ENCODE data around the gene INTS4.
"Not testable (repeated sequence)": the region's sequence is repeated elsewhere in the genome, so short reads cannot be mapped to it uniquely, and the experiment has no call there.

The INTS4 gene

DNA sequence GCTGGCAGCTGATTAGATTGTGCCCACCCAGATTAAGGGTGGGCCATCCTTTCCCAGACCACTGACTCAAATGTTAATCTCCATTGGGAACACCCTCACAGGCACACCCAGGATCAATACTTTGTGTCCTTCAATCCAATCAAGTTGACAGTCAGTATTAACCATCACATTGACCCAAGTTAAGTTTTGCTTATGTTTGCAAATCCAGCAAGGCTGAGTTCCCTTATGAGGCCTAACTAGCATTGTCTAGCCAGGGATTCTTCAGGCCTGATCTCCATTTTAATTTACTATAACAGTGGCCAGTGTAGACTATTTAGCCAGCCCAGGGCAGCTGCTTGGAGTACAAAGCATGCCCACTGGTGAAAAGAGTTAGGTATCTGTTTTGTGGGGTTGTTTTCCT is 30.9 kb upstream of the INTS4 start:
- no peak for DNase-seq (ENCODE audit: low read depth in 2 of 2)

DNA sequence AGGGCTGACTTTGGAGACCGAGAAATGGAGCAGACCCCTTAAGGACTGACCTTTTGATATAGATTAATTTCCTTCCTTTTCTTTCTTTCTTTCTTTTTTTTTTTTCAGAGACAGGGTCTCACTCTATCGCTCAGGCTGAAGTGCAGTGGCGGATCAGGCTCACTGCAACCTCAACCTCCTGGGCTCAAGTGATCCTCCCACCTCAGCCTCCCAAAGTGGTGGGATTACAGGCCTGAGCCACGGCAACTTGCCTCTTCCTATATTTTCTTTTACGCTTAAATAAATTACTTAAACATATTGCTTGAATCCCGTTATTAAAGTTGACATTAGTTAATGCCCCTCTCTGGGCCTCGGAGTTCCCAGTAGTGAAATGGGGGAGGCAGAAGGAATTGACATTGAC is 29.0 kb upstream of the INTS4 start:
- DNase-seq (ENCODE audit: low read depth in 2 of 2): no peak

DNA sequence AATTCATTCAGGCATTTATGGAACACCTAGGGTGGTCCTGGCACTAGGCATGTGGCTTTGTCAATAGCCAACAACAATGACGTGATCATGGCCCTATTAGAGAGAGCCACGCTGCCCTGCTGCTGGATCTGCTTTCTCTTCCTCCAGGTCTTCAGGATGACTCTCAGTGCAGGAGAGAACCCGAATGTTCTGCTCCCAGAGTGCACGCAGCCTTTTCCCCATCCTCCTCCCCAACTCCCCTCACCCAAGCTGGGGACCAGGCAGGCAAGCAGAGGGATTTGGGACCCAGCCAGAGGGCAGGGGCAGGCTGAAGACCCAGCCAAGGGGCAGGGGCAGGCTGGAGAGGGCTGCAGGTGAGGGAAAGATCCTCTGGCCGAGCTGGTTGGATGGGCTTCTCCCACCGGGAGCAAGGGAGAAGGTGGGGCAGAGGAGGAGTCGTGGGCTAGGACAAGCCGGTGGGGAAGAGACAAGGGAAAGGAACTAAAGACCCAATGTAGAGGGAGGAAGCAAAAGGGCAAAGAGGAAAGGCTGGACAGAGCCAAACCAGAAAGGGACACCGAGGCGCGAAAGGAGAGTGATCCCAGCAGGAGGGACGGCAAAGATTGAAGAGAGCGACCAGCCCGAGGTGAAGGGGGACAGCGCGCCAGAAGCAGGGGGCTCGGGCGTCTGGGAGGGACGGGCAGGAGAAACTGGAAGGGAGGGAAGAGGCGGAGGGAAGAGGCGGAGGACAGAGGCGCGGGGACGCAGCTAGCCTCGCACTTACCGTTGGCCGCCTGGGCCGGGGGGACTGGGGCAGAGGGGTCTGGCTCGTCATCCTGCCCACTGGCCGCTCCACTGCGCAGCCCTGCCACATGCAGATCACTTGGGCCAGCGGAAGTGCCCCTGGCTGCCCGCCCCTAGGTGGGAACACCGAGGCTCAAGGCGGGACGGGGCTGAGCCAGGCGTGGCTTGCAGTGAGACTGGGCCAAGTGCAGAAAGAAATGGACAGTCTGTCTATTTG is 28.2 kb upstream of the INTS4 start, which contains the start of gene KCTD14:
TSS of gene KCTD14 (minus strand) at position 880 of the 1,000 bp plus-strand sequence. CDS start at position 853, 27 bp downstream.
- no peak for DNase-seq (ENCODE audit: low read depth in 2 of 2)

DNA sequence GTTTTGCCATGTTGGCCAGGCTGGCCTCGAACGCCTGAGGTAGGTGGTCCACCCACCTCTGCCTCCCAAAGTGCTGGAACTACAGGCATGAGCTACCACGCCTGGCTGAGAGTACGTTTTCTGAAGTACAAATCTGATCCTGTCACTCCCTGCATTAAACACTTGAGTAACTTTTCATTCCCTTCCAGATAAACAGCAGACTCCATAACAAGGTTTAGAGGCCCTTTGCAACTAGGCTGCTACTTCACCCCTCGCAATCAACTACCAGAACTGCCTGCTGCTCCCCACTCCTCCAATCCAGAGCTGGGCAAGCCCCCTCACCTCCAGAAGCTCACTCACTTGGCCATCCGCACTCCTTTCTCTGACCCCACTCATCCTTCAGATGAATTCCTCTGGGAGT is 27.1 kb upstream of the INTS4 start:
- no peak for DNase-seq (ENCODE audit: low read depth in 2 of 2)

DNA sequence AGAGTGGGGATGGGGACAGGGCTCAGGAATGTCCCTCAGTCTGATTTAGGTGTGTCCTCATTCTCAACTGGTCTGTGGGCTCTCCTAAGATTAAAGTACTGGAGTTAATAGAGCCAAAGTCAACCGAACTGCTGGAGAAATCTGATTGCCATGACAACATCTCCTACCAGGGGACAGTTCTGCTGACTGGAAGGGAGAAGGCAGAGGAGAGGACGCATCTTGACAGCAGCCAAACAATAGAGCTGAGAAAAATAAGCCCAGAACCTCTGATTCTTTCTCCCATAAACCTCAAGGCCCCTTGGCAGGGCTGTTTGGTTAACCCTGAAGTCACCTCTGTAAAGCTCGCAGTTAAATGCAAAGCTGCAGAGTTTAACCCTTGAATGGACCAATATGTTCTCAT is 25.8 kb upstream of the INTS4 start:
- DNase-seq (ENCODE audit: low read depth in 2 of 2): no peak

DNA sequence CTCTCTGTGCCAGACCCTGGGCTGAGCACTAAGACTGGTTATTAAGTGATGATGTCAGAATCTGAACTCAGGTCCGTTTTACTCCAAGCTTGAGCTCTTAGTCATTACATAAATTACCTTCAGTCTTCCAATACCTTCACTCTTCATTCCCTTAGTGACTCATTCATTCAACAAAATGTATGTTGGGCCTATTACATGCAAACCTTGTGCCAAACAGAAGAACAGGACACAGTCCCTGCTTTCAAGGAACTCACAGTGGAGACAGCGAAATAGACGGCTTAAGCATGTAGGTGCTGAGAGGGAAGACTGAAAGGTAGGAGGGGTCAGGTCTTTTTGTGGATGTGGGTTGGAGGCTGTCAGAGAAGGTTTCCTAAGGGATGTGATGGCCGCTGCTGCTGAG is 25.3 kb upstream of the INTS4 start:
- DNase-seq (ENCODE audit: low read depth in 2 of 2): no peak

DNA sequence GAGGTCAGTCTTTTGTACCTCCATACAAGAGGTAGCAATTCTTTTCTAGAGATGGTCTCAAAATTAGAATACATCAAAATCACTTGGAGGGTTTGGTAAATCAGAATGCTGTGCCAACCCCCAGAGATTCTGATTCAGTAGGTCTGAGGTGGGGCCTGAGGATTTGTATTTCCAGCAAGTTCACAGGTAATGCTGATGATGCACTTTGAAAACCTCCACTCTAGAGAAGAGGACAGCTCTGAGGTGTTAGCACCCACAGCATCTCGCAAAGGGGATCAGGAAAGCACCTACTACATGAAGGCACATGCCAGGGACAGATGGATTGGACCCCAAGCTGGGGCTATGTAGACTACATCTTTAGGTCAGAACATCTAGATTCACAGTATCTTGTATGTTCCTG is 21.4 kb upstream of the INTS4 start:
- DNase-seq (ENCODE audit: low read depth in 2 of 2): no peak

DNA sequence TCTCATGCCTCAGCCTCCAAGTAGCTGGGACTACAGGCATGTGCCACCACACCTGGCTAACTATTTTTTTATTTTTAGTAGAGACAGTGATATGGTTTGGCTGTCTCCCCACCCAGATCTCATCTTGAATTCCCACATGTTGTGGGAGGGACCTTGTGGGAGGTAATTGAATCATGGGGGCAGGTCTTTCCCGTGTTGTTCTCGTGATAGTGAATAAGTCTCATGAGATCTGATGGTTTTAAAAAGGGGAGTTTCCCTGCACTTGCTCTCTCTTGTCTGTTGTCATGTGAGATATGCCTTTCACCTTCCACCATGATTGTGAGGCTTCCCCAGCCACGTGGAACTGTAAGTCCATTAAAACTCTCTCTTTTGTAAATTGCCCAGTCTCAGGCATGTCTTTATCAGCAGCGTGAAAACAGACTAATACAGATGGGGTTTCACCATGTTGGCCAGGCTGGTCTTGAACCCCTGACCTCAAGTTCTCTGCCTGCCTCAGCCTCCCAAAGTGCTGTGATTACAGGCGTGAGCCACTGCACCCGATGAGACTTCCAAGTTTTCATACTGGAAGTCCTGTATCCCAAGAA is 20.6 kb upstream of the INTS4 start:
- DNase-seq (ENCODE audit: low read depth in 2 of 2): not testable (repeated sequence)

DNA sequence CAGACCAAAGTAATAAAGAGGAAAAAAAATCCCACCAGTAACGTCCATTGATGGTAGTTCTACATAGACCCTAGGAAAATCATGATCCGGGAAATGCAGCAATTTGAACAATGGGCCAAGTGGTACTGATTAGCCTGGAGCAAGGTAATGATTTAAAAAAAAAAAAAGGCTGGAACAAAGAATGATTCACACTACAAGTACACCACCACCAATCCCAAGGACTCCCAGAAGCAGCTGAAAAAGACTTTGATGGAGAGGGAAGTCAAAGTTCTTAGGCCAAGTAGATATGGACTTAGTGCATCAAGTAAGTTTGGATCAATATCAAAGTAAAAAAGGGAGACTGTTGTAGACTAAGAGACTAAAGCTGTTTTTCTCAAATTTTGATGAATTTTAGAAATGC is 16.8 kb upstream of the INTS4 start:
- DNase-seq (ENCODE audit: low read depth in 2 of 2): no peak

DNA sequence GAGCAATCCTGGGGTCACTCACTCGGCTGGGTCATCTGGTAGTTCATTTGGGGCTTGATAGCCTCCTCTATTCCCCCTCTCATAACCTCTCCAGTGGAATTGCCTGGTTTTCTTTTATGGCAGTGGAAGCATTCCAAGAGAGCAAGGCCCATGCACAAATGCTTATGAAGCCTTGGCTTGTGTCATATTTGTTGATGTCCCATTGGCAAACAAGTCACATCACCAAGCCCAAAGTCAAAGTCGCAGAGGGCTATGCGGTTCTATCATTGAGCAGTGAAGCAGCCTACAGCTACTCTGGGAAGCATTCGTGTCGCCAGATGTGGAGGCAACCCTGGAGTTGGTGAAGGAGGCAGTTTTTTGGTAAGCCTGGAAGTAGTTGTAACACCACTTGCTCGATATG is 16.3 kb upstream of the INTS4 start:
- no peak for DNase-seq (ENCODE audit: low read depth in 2 of 2)

DNA sequence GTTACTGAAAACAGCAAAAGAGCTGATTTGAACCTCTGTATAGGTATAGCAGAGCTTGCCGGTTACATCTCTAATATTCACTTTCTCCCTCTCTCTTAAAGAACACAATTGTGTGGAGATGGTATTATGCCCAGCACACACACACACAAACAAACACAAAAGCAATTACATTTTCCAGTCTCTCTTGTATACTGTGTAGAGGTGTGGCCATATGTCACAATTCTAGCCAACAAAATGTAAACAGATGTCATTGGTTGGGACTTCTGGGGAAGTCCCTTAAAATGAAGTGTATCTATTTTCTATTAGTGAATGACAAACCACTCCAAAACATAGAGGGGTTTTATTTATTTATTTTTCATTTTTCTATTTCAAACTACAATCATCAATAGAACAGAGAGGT is 15.8 kb upstream of the INTS4 start:
- no peak for DNase-seq (ENCODE audit: low read depth in 2 of 2)

DNA sequence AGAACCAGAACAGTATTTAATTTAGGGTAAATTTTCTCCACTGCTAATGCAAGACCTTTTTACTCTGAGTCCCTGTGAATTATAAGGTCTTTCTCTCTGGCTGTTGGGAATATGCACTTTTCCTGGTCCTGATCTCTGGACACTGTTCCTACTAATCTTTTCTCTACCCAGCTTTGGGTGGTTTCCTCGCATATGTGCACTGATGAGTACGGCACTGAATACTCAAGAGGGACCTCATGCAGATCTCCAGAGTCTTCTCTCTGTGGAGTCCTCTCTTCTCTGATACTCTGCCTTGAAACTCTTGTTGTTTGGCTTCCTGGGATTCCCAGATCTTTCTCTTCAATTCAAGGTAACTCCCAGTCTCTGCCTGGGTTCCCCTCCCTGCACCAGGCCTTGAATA is 14.6 kb upstream of the INTS4 start:
- DNase-seq (ENCODE audit: low read depth in 2 of 2): no peak

DNA sequence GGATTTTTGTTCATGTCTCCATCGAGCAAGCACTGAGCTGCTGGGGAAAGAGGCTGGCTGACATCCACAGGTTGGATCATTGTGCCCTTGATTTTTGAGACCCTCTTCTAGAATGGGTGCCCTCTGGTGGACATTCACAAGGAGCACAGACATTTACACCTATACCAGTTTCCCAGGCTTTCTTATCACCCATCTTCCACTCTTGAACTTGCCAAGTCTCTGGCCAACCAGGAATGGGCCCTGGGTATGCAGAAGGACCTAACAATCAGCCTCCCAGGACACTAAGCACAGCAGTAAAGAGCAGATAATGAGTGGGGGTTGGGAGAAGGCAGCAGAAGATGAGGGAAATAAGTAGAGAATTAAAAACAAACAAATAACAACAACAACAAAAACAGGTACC is 5.7 kb upstream of the INTS4 start:
- DNase-seq (ENCODE audit: low read depth in 2 of 2): no peak

DNA sequence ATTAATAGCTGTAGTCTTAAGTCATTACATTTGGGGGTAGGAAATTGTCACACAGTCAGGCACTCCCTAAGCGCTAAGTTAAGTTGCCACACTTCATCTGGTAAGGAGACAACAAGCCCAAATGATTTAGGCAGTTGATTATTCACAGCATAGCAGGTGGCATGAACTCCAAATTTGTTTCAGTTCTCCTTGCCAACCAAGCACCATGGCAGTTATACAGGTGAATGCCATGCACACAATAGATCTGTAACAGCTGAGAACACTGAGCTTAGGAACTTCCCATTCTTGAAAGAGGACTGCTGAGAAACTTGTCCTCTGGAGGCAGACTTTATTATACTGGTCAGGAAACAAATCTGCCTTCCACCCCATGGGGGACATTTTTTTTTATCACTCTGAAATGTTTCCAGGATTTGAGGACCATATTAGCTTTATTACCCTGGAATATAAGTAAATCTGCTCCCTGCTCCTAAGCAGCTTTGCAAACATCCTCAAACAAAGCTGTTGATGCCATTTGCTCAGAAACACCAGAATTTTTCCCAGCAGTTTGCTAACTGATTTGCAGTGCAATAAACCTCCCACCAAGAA is 5.1 kb upstream of the INTS4 start:
- no peak for DNase-seq (ENCODE audit: low read depth in 2 of 2)

DNA sequence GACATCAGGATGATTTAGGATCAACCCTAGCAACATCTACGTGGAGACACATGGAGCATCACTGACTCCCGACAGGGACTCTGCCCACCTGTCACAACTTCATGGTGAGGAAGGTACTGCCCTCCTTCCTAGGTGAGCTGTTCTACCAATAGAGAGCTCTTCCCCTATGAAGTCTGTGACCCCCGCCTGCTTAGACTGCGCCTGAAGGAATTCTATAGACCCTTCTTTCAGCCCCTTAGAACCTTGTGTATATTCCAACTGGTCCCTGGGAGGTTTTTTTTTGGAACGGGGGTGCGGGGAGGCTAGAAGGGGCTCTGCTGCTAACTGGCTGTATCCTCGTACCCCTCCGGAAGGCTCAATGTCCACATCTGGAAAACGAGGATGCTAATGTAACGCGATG is 566 bp downstream of the INTS4 start:
- DNase-seq (ENCODE audit: low read depth in 2 of 2): no peak

DNA sequence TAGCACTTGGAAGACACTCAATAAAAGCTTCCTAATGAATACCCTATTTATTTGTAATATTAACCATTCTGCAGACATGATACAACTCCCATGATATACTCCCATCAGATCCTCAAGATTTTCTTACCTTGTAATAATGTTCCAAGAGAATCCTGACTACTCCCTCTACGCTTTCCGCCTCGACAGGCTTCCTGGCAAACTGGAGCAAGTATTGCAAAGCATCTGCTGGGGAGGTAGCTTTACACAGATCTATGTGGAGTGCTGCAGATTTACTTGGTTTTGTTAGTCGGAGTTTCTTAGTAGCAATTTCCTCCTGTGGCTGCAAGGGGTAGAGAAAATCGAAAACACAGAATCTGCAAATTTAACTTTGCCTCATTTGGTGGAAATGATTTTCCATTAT is 3.5 kb downstream of the INTS4 start:
- no peak for DNase-seq (ENCODE audit: low read depth in 2 of 2)

DNA sequence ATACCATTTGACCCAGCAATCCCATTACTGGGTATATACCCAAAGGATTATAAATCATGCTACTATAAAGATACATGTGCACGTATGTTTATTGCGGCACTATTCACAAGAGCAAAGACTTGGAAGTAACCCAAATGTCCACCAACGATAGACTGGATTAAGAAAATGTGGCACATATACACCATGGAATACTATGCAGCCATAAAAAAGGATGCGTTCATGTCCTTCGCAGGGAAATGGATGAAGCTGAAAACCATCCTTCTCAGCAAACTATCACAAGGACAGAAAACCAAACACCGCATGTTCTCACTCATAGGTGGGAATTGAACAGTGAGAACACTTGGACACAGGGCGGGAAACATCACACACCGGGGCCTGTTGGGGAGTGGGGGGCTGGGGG is 8.0 kb downstream of the INTS4 start:
- not testable (repeated sequence) for DNase-seq (ENCODE audit: low read depth in 2 of 2)

DNA sequence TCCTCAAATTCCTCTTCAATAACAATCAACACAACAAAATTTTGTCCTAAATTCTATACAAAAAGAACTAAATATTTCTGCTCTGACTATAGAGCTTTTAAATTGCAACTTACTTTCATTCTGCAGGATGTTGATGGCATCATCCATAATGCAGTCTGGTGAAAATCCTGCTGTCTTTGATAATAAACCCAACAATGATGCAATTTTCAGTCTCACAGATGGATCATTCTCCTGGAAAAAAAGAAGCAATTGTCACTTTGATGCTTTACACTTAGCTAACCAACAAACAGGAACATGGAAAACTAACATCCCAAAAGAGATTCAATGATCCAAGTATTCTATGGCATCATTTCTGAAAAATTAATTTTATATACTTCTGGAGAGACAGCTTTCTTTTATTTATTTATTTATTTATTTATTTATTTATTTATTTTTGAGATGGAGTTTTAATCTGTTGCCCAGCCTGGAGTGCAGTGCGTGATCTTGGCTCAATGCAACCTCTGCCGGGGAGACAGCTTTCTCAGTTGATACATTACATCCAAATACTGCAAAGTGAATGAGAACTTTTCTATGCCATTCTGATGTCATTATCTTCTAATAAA is 13.0 kb downstream of the INTS4 start:
- no peak for DNase-seq (ENCODE audit: low read depth in 2 of 2)

DNA sequence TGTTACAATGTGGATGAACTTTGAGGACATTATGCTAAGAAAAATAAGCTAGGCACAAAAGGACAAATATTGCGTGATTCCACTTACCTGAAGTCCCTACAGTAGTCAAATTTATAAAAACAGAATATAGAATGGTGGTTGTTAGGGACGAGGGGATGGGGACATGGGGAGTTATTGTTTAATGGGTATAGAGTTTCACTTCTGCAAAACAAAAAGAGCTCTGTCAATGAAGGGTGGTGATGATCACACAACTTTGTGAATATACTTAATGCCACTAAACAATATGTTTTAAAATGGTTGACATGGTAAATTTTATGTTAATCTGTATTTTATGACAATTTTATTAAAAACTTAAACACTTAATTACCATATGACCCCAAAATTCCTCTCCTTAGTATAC is 26.1 kb downstream of the INTS4 start:
- no peak for DNase-seq (ENCODE audit: low read depth in 2 of 2)

DNA sequence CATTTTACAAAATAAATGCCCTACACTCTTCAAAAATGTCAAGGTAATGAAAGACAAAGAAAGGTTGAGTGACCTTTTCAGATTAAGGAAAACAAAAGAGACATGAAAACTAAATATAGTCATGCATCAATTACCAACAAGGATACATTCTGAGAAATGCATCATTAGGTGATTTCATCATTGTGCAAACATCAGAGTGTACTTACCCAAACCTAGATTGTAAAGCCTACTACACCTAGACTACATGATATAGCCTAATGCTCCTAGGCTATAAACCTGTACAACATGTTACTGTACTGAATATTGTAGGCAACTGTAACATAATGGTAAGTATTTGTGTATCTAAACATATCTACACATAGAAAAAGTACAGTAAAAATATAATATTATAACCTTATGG is 26.7 kb downstream of the INTS4 start:
- no peak for DNase-seq (ENCODE audit: low read depth in 2 of 2)

DNA sequence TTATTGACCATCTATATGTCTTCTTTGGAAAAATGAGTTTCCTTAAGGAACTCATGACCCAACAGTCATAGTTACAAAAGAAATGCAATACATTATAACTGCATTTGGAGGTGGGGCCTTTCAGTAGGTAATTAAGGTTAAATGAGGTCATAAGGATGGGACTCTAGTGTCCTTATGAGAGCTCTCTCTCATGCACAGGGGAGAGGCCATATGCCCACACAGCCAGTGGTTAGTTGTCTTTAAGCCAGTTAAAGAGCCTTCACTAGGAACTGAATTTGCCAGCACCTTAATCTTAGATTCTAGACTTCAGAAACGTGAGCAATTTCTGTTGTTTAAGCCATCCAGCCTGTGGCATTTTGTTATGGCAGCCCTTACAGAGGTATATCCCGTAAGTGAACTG is 27.3 kb downstream of the INTS4 start:
- no peak for DNase-seq (ENCODE audit: low read depth in 2 of 2)

DNA sequence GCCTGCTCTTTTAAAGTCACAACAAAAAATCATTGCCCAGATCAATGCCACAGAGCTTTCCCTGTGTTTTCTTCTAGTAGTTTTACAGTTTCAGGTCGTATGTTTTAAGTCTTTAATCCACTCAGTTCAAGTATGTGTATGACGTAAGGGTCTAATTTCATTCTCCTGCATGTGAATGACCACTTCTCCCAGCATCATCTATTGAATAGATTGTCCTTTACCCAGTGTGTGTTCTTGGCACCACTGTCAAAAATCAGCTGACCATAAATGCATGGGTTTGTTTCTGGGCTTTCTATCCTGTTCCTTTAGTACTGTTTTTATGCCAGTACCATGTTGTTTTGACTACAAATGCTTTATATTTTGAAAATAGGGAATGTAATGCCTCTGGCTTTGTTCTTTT is 28.1 kb downstream of the INTS4 start:
- DNase-seq (ENCODE audit: low read depth in 2 of 2): no peak

DNA sequence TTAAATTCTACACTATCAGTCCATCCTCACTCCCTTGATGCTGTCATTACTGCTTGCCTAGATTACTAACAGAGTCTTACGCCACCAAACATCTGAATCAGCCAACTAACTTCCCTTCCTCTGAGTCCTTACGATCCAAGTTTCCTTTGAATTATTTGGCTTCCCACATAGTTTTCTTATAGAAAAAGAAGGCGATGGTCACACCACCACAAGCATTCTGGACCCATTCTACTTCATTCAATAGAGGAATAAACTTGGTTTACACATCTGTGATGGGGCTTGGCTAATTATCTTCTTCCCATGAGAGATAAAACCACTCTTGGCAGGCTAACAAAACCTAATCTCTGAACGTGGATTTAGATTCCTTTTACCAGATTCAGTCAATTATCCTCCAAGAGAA is 35.0 kb downstream of the INTS4 start:
- no peak for DNase-seq (ENCODE audit: low read depth in 2 of 2)

All from stimulated activated CD8-positive, alpha-beta memory T cell treated with anti-CD3 and anti-CD28 coated beads, Interleukin-2, amount 100 ng/mL, for 48 hours (primary cell).